Hematopoietic multipotent progenitor cell treated with erythropoietin and hydrocortisone succinate and interleukin-3 and kit ligand, for 15 days (in vitro differentiated cells): ENCODE results near the gene YPEL3.

Experiments
- DNase-seq: peaks from one replicate; pipeline ENCODE4 v3.0.0-alpha.2; 2015; ENCODE audit warnings: low spot score

Gene YPEL3

DNA sequence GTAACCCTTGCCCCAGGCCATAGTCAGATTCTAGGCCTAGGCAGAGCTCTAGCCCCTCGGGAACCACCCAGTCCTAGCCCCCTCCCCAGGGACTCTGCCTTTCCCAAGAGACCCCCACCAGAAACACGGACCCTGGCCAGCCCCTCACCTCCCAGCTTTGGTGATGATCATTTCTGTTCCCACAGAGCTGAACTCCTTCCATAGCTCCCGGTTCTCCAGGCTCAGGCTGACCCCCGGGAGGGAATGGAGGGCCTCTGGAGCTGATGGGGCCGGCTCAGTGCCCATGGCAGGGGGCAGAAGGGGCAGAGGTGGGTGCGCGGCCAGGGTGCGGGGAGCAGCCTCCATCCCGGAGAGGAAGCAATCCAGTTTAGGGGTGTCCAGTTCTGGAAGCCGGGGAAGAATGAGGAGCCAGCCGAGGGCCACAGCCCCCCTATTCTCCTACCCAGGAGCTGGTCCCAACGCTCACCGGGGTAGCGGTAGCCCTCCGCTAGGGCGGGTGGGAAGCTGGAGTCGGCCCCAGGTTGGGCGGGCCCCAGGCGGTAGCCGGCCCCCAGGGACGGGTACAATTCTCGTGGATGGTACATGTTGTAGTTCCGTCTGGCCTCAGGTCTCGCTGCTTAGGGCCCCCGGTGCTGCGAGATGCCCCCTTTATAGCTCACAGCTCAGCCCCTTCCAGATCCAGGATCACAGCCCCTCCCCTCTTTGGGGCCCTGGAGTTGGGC, 5.2 kb downstream of the YPEL3 start:
- DNase-seq = no peak

GRCh38 chr16:30088832-30089624, 7.0 kb downstream of the YPEL3 start:
- DNase-seq = no peak

GRCh38 chr16:30088237-30088831, 7.7 kb downstream of the YPEL3 start:
- no peak for DNase-seq

DNA sequence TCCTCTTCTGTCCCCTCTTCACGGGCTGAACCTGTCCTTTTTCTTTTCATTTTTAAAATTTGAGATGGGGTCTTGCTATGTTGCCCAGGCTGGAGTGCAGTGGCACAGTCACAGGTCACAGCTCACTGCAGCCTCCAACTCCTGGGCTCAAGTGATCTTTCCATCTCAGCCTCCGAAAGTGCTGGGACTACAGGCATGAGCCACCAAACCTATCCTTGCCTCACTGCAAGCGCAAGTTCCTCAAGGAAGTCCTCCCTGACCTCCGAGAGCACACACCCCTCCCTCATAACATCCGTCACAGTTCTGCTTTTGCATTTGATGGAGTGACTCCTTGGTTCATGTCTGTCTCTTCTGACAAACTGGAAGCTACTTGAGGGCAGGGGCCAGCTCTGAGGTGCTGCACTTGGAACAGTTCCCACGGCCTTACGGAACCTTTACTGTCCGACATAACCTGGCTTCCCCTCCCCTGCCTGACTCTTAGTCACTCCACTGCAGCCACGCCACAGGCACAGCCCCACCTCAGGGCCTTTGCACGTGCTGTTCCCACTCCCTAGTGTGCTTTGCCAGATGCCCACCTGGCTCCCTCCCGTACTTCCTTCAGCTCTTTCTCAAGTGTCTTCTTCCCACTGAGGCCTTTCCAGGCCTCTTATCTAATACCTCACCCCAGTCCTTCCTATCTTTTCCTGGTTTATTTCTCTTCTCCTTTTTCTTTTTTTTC, 8.7 kb downstream of the YPEL3 start:
- DNase-seq = no peak

DNA sequence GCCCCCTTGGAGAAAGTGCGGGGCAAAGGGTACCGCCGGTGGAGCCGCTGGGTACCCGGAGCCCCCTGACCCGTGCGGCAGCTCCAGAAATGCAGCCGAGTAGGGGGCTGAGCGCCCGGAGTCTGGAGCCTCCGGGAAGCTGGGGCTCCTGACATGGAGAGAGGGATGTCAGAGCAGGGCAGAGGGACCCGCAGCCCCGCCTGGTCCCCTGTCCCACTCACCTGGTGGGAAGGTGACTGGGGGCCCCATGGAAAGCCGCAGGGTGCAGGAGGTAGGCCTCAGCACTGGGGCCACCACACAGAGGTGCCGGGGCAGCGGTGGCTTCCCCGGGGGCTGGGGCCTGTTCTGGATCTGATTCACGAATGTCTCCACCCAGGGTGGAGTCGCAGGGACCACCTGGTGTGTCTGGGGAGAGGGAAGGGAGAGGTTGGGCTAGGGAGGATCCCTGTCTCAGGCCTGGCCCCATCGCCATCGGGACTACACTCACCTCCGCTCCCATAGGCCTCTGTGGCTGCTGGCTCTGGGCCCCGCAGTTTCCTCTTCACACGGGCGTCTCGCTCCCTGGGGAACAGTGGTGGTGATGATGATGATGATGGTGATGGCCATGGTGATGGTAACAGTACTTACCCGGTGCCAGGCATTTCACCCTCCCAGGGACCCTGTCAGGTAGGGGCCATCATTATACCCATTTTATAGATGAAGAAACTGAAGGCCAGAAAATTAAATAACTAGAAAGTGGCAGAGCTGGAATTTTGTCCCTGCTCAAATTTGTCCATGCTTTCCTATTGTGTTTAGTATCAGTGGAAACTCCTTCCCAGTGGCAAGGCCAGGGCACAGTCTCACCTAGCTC, 9.5 kb downstream of the YPEL3 start:
- no peak for DNase-seq

GRCh38 chr16:30085820-30086219, 10.2 kb downstream of the YPEL3 start:
- DNase-seq = no peak

- no peak for DNase-seq
Observed at GRCh38 chr16:30085247-30085646, 10.8 kb downstream of the YPEL3 start.

GRCh38 chr16:30084816-30085159, 11.2 kb downstream of the YPEL3 start:
- DNase-seq = no peak

- no peak for DNase-seq
Observed at GRCh38 chr16:30084096-30084815, 11.8 kb downstream of the YPEL3 start.

- DNase-seq = no peak
Observed at GRCh38 chr16:30083216-30084055, 12.6 kb downstream of the YPEL3 start.

DNA sequence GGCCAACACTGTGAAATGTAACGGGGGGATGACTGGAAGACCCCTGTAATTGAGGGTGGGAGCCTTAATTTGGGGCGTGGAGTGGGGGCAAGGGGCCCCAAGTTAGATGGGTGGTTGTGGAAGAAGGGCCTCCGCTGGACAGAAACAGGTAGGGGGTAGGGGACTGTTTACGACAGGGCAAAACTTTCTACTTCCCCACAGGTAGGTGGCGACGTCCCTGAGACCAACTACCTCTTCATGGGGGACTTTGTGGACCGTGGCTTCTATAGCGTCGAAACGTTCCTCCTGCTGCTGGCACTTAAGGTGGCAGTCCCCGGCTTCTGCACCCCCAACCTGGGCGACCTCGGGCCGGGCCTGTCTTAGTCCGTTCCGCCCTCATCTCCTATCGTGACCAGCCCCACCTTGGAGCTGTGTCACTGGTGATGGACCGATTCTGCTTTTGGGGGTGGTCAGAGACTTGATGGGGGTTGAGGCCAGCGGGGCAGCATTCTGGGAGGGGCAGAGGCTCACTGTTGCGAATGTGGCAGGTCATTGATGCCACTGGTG, 13.4 kb downstream of the YPEL3 start:
- no peak for DNase-seq

DNA sequence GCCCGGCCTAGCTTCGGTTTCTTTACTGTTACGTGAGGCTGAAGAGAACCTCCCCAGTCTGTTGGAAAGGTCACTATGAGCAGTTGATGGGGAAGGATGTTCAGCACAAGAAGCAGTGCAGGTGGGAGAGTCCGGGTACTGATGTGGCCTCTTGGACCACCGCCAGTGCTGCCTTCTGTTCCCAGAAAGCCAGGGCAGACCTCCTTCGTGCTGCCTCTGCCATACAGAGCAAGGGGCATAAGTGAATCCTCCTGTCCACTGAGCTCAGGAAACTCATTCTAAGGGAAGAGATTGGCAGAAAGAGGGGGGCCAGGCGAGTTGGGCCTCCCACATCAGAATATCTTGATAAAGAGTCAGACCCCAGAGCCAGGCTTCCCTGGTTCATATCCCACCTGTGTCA, 16.5 kb downstream of the YPEL3 start:
- no peak for DNase-seq

DNA sequence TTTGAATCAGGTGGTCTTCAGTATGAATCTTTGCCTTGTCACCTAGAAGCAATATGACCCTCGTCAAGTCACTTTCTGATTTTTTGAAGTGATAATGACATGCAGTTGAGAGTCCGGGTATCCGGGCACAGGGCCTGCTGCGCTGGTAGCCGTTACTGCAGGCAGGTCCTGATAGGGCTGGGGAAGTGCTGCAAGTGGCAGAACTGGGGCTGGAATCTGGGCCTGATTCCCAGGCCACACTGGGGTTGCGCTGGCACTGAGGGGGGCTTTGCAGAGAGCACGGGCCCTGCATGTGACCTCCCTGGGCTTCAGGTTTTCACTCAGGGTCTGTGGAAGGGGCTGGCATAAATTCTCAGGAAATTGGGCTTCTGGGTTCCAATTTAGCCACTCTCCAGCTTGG, 17.3 kb downstream of the YPEL3 start:
- DNase-seq = no peak

GRCh38 chr16:30077656-30078055, 18.4 kb downstream of the YPEL3 start:
- DNase-seq = no peak

DNA sequence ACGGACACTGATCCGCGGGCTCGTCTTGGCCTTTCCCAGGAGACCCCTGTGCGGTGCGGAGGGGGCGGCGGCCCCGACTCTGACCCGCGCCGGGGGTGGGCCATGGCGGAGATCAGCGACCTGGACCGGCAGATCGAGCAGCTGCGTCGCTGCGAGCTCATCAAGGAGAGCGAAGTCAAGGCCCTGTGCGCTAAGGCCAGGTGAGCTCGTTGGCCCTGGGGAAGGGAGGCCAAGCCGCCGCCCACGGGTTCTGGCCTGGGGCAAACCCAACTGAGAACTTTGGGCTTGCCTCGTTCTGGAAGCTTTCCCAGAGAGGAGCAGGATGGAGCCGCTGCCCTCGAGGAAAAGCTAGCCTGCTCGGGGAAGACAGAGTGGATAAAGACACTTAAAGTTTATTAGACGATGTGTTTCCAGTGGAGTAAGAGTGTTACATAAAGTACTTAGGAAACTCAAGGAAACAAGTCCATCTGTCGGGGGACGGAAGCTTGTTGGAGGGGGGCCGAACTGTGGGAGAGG, 19.7 kb downstream of the YPEL3 start:
- DNase-seq = no peak

GRCh38 chr16:30075503-30076275, 20.3 kb downstream of the YPEL3 start, which contains the start of gene PPP4C:
Gene PPP4C (plus strand): TSS chr16:30075994. CDS start chr16:30076378, 384 bp downstream.
- peak; percentile 89 for DNase-seq

- no peak for DNase-seq
Observed at GRCh38 chr16:30070490-30070889, 25.5 kb downstream of the YPEL3 start.

- DNase-seq = no peak
Observed at GRCh38 chr16:30069611-30070462, 26.2 kb downstream of the YPEL3 start.
